Activated T-cell treated with anti-CD3 and anti-CD28 coated beads for 1 hour (primary cell): ENCODE results near the gene LMNTD1.
"Not testable (repeated sequence)": the region's sequence is repeated elsewhere in the genome, so short reads cannot be mapped to it uniquely, and the experiment has no call there.

Experiments
- DNase-seq: peaks from one replicate; pipeline ENCODE4 v3.0.0-alpha.2; 2020; ENCODE audit warnings: low read depth

LMNTD1 gene

GRCh38 chr12:25491396-25492325 lies 61.4 kb downstream of the LMNTD1 start:
- DNase-seq, result no peak

GRCh38 chr12:25488956-25489870 lies 63.9 kb downstream of the LMNTD1 start:
- DNase-seq, result not testable (repeated sequence)

GRCh38 chr12:25482625-25483024 lies 70.5 kb downstream of the LMNTD1 start:
- DNase-seq, result no peak

GRCh38 chr12:25480145-25480544 lies 72.9 kb downstream of the LMNTD1 start:
- DNase-seq, result no peak

GRCh38 chr12:25477217-25477616 lies 75.9 kb downstream of the LMNTD1 start:
- no peak for DNase-seq

- DNase-seq, result no peak
Measured at GRCh38 chr12:25472453-25472852, 80.6 kb downstream of the LMNTD1 start.

- no peak for DNase-seq
Measured at GRCh38 chr12:25469861-25470260, 83.2 kb downstream of the LMNTD1 start.

- no peak for DNase-seq
Measured at GRCh38 chr12:25469368-25469767, 83.7 kb downstream of the LMNTD1 start.

GRCh38 chr12:25463521-25463920 lies 89.6 kb downstream of the LMNTD1 start:
- no peak for DNase-seq

- no peak for DNase-seq
Measured at GRCh38 chr12:25463005-25463404, 90.1 kb downstream of the LMNTD1 start.

GRCh38 chr12:25459541-25459951 lies 93.5 kb downstream of the LMNTD1 start:
- no peak for DNase-seq

GRCh38 chr12:25458047-25458552 lies 95.0 kb downstream of the LMNTD1 start:
- DNase-seq, result no peak

GRCh38 chr12:25456474-25456873 lies 96.6 kb downstream of the LMNTD1 start:
- DNase-seq, result no peak

GRCh38 chr12:25455696-25456095 lies 97.4 kb downstream of the LMNTD1 start:
- DNase-seq, result no peak

GRCh38 chr12:25449007-25449406 lies 104.1 kb downstream of the LMNTD1 start:
- no peak for DNase-seq

GRCh38 chr12:25447046-25447445 lies 106.0 kb downstream of the LMNTD1 start:
- no peak for DNase-seq

GRCh38 chr12:25438638-25439037 lies 114.4 kb downstream of the LMNTD1 start:
- no peak for DNase-seq

- no peak for DNase-seq
Measured at GRCh38 chr12:25436206-25437030, 116.7 kb downstream of the LMNTD1 start.

GRCh38 chr12:25435431-25435830 lies 117.7 kb downstream of the LMNTD1 start:
- DNase-seq, result no peak

GRCh38 chr12:25434515-25434914 lies 118.6 kb downstream of the LMNTD1 start:
- DNase-seq, result no peak

GRCh38 chr12:25433581-25434325 lies 119.3 kb downstream of the LMNTD1 start:
- DNase-seq, result no peak
